ENCODE measurements around the gene ACOT7. TPM values are rescaled to one million over a fixed set of nuclear protein-coding genes. Genes with fewer than 3 reads are reported as not detected.

The ACOT7 gene
- polyA plus RNA-seq, 1 donor from 2014 or later, result 3.8 TPM

- H3K36me3 Mint-ChIP-seq, result no peaks in the 10 kb centered on the region
- H3K27ac Mint-ChIP-seq, result no peak overlapping the region
- peaks cover 0 to 4% (median 0%) of the 10 kb centered on the region in 3 donors for H3K4me1 Mint-ChIP-seq
- H3K9me3 Mint-ChIP-seq, result no peaks in the 10 kb centered on the region
- H3K27me3 Mint-ChIP-seq, result peaks cover 34% of the 10 kb centered on the region
- H3K4me3 Mint-ChIP-seq, result no peak overlapping the region
These were observed 34.1 kb upstream of the ACOT7 start for GRCh38 chr1:6427441-6428390.

GRCh38 chr1:6426972-6427350 is 33.4 kb upstream of the ACOT7 start:
- Mint-ChIP-seq H3K4me3 (no peak overlapping the region), H3K4me1 (peaks cover 0 to 4% (median 0%) of the 10 kb centered on the region in 3 donors), H3K27ac (no peak overlapping the region), H3K36me3 (no peaks in the 10 kb centered on the region), H3K9me3 (no peaks in the 10 kb centered on the region), H3K27me3 (peaks cover 39% of the 10 kb centered on the region)

- H3K9me3 Mint-ChIP-seq, result no peaks in the 10 kb centered on the region
- H3K4me3 Mint-ChIP-seq, result no peak overlapping the region
- H3K36me3 Mint-ChIP-seq, result no peaks in the 10 kb centered on the region
- H3K27ac Mint-ChIP-seq, result no peak overlapping the region
- H3K4me1 Mint-ChIP-seq, result peaks cover 0 to 4% (median 4%) of the 10 kb centered on the region in 3 donors
- peaks cover 45% of the 10 kb centered on the region for H3K27me3 Mint-ChIP-seq
These were observed 32.9 kb upstream of the ACOT7 start for GRCh38 chr1:6426277-6426971.

- Mint-ChIP-seq H3K4me3 (peak overlapping the region in 1 of 4 donors; percentile 32), H3K9me3 (no peaks in the 10 kb centered on the region), H3K36me3 (no peaks in the 10 kb centered on the region), H3K4me1 (peaks cover 0 to 8% (median 4%) of the 10 kb centered on the region in 3 donors), H3K27ac (no peak overlapping the region), H3K27me3 (peaks cover 48% of the 10 kb centered on the region)
These were observed 32.1 kb upstream of the ACOT7 start for GRCh38 chr1:6425658-6426057.

GRCh38 chr1:6424619-6425593 is 31.3 kb upstream of the ACOT7 start, which contains the start of gene ESPN:
ESPN (plus strand) TSS chr1:6424776; CDS start chr1:6424956, 180 bp downstream.
- peaks cover 0 to 8% (median 4%) of the 10 kb centered on the region in 3 donors for H3K4me1 Mint-ChIP-seq
- peak within 1 kb of the TSS in 3 of 4 donors; percentile 46 to 87 (median 84) for H3K4me3 Mint-ChIP-seq
- H3K27ac Mint-ChIP-seq, result no peak within 1 kb of the TSS
- H3K36me3 Mint-ChIP-seq, result no peaks in the 10 kb centered on the region
- peaks cover 44% of the 10 kb centered on the region for H3K27me3 Mint-ChIP-seq
- H3K9me3 Mint-ChIP-seq, result no peaks in the 10 kb centered on the region

- peaks cover 42% of the 10 kb centered on the region for H3K27me3 Mint-ChIP-seq
- H3K27ac Mint-ChIP-seq, result no peak overlapping the region
- H3K9me3 Mint-ChIP-seq, result no peaks in the 10 kb centered on the region
- no peaks in the 10 kb centered on the region for H3K36me3 Mint-ChIP-seq
- peak overlapping the region in 3 of 4 donors; percentile 46 to 87 (median 81) for H3K4me3 Mint-ChIP-seq
- H3K4me1 Mint-ChIP-seq, result peaks cover 1 to 8% (median 4%) of the 10 kb centered on the region in 3 donors
These were observed 30.5 kb upstream of the ACOT7 start for GRCh38 chr1:6424000-6424565.

- peaks cover 1 to 8% (median 4%) of the 10 kb centered on the region in 3 donors for H3K4me1 Mint-ChIP-seq
- no peaks in the 10 kb centered on the region for H3K9me3 Mint-ChIP-seq
- peaks cover 43% of the 10 kb centered on the region for H3K27me3 Mint-ChIP-seq
- H3K36me3 Mint-ChIP-seq, result no peaks in the 10 kb centered on the region
- peak overlapping the region in 2 of 4 donors; percentile 84 to 87 for H3K4me3 Mint-ChIP-seq
- H3K27ac Mint-ChIP-seq, result no peak overlapping the region
These were observed 29.9 kb upstream of the ACOT7 start for GRCh38 chr1:6423321-6423999.

GRCh38 chr1:6421266-6421665 is 27.7 kb upstream of the ACOT7 start:
- Mint-ChIP-seq H3K27ac (no peak overlapping the region), H3K9me3 (no peaks in the 10 kb centered on the region), H3K36me3 (no peaks in the 10 kb centered on the region), H3K4me1 (peaks cover 1 to 8% (median 4%) of the 10 kb centered on the region in 3 donors), H3K4me3 (peak overlapping the region; percentile 20 to 78 (median 36)), H3K27me3 (peaks cover 55% of the 10 kb centered on the region)

GRCh38 chr1:6420454-6421042 is 27.0 kb upstream of the ACOT7 start:
- Mint-ChIP-seq H3K9me3 (no peaks in the 10 kb centered on the region), H3K4me1 (peaks cover 1 to 8% (median 4%) of the 10 kb centered on the region in 3 donors), H3K36me3 (no peaks in the 10 kb centered on the region), H3K27ac (no peak overlapping the region), H3K27me3 (peaks cover 60% of the 10 kb centered on the region), H3K4me3 (peak overlapping the region in 2 of 4 donors; percentile 30 to 78)

- Mint-ChIP-seq H3K27ac (no peak within 1 kb of the TSS), H3K36me3 (no peaks in the 10 kb centered on the region), H3K4me1 (peaks cover 1 to 8% (median 4%) of the 10 kb centered on the region in 3 donors), H3K27me3 (peaks cover 61% of the 10 kb centered on the region), H3K9me3 (no peaks in the 10 kb centered on the region), H3K4me3 (peak within 1 kb of the TSS in 3 of 4 donors; percentile 17 to 84 (median 50))
These were observed 26.4 kb upstream of the ACOT7 start, which contains the start of gene HES2 for GRCh38 chr1:6419804-6420453. HES2 (minus strand) TSS chr1:6419919; CDS start chr1:6419820, 99 bp downstream.

GRCh38 chr1:6419397-6419803 is 25.8 kb upstream of the ACOT7 start:
- no peaks in the 10 kb centered on the region for H3K9me3 Mint-ChIP-seq
- H3K36me3 Mint-ChIP-seq, result no peaks in the 10 kb centered on the region
- peaks cover 1 to 8% (median 6%) of the 10 kb centered on the region in 3 donors for H3K4me1 Mint-ChIP-seq
- no peak overlapping the region for H3K27ac Mint-ChIP-seq
- no peak overlapping the region for H3K4me3 Mint-ChIP-seq
- peaks cover 65% of the 10 kb centered on the region for H3K27me3 Mint-ChIP-seq

- Mint-ChIP-seq H3K36me3 (no peaks in the 10 kb centered on the region), H3K4me3 (peak overlapping the region in 1 of 4 donors; percentile 41), H3K27me3 (peaks cover 65% of the 10 kb centered on the region), H3K4me1 (peaks cover 1 to 8% (median 5%) of the 10 kb centered on the region in 3 donors), H3K9me3 (no peaks in the 10 kb centered on the region), H3K27ac (no peak overlapping the region)
These were observed 25.3 kb upstream of the ACOT7 start for GRCh38 chr1:6418668-6419396.

Data from IgD-negative memory B cell (primary cell).